Sigmoid colon (tissue), 7 donors: ENCODE measurements around the gene EVA1C. TPM values are rescaled to one million over a fixed set of nuclear protein-coding genes. Genes with fewer than 3 reads are reported as not detected.
A peak's percentile ranks its signal among the peaks of the same experiment; 100 is the strongest.
"Not testable (repeated sequence)": the region's sequence is repeated elsewhere in the genome, so short reads cannot be mapped to it uniquely, and the experiment has no call there.

Source experiments
- DNase-seq: peaks from one replicate; pipeline ENCODE4 v3.0.0-alpha.2; 2019
- H3K27ac ChIP-seq, 4 donors: fragments of 200-600 bp; sonication (generic); one replicate each; pipeline ENCODE4 v1.5.1; 2016 to 2019; ENCODE audit warnings: mild to moderate bottlenecking in 1 of 4
- H3K27me3 ChIP-seq, 3 donors: fragments of 200-600 bp; sonication (generic); one replicate each; pipeline ENCODE4 v1.5.1; 2019; ENCODE audit warnings: mild to moderate bottlenecking in 1 of 3
- H3K36me3 ChIP-seq, 4 donors: fragments of 200-600 bp; sonication (generic); one replicate each; pipeline ENCODE4 v1.5.1; 2016 to 2019
- H3K4me1 ChIP-seq, 4 donors: fragments of 200-600 bp; sonication (generic); one replicate each; pipeline ENCODE4 v1.5.1; 2017 to 2019
- H3K4me3 ChIP-seq, 4 donors: fragments of 200-600 bp; sonication (generic); one replicate each; pipeline ENCODE4 v1.5.1; 2017 to 2019; ENCODE audit warnings: mild to moderate bottlenecking in 2 of 4, moderate library complexity in 1 of 4
- H3K9me3 ChIP-seq, 4 donors: fragments of 200-600 bp in 3 of 4; sonication (generic) in 3 of 4; one replicate each; pipeline versions ENCODE4 v1.5.1 to v1.6.1; 2013 to 2019
- CTCF ChIP-seq, 4 experiments: fragments of 450-650 bp in 3 of 4; fragments of 200-600 bp in 1 of 4; IDR thresholded peaks; one replicate each; pipeline ENCODE4 v1.5.1; 2016 to 2019; ENCODE audit warnings: antibody characterized with exemption in 4 of 4, mild to moderate bottlenecking in 3 of 4, moderate library complexity in 2 of 4
- EP300 ChIP-seq, 4 donors: sonication (generic); formaldehyde crosslinking; IDR thresholded peaks; one replicate each; pipeline ENCODE4 v1.6.1; 2017; ENCODE audit warnings: antibody characterized with exemption in 4 of 4
- POLR2A ChIP-seq, 2 donors: fragments of 450-650 bp; IDR thresholded peaks; one replicate each; pipeline ENCODE4 v1.6.1; 2016; ENCODE audit warnings: antibody characterized with exemption in 2 of 2, mild to moderate bottlenecking in 2 of 2, moderate library complexity in 2 of 2
- POLR2AphosphoS5 ChIP-seq, 4 donors: sonication (generic); formaldehyde crosslinking; IDR thresholded peaks; one replicate each; pipeline ENCODE4 v1.6.1; 2017; ENCODE audit warnings: antibody characterized with exemption in 4 of 4
- WGBS, 2 donors: extraction: QIAGEN DNeasy Blood & Tissue Kit; methylation state at CpG; one replicate each; pipeline ENCODE4 v1.1.7; 2013; 5-methylcytosine and 5-hydroxymethylcytosine counted together
- intact Hi-C: fragments of 100-400 bp; cut with DNase I; formaldehyde crosslinking; loops from one replicate; pipeline ENCODE4 v1.15.1; 2023
- polyA plus RNA-seq, 3 donors: library from polyadenylated mRNA; stranded (reverse); fragments of 200-250 nt; gene quantifications; one replicate each; pipeline ENCODE4 v1.2.3, GENCODE V29; 2013
- total RNA-seq, 4 donors: library from RNA; depleted of rRNA; stranded (reverse); fragments of >200 nt; gene quantifications; one replicate each; pipeline ENCODE4 v1.1.0, GENCODE V29; 2016
- donor health status: healthy with polysubstance abuse.
- donor health status: Bipolar disorder and iron deficiency.
- donor health status: healthy.

Gene EVA1C
- total and polyA plus RNA-seq, 7 donors, result 3.5 to 53.8 (median 32.1) TPM

GRCh38 chr21:32499249-32500055 lies 86.9 kb downstream of the EVA1C start:
- H3K36me3 ChIP-seq, result peaks cover 7 to 45% (median 15%) of the 10 kb centered on the region in 4 donors
- 69 to 75% methylated on average over 14 of the region's 14 CpGs for WGBS, 2 donors
- peak overlapping the region in 2 of 4 donors; percentile 35 to 36 for H3K27ac ChIP-seq
- H3K4me3 ChIP-seq, result no peak overlapping the region
- peak; percentile 49 for DNase-seq
- intact Hi-C loops, result no loop called here
- H3K27me3 ChIP-seq, result no peaks in the 10 kb centered on the region
- TF ChIP-seq POLR2A (IDR thresholded peaks at IDR 0.05) (no peak), CTCF (IDR thresholded peaks at IDR 0.05) (no peak), EP300 (IDR thresholded peaks at IDR 0.05) (no peak), POLR2AphosphoS5 (IDR thresholded peaks at IDR 0.05) (peak in 1 of 4 donors; percentile 19)
- H3K9me3 ChIP-seq, result no peaks in the 10 kb centered on the region
- peaks cover 0 to 12% (median 10%) of the 10 kb centered on the region in 4 donors for H3K4me1 ChIP-seq

- intact Hi-C loops, H3K27ac ChIP-seq, H3K9me3 ChIP-seq, H3K4me3 ChIP-seq, DNase-seq, H3K27me3 ChIP-seq: not testable (repeated sequence)
- WGBS, 2 donors, result 96 to 98% methylated on average over 7 of the region's 7 CpGs
- Histone ChIP-seq H3K4me1 (peaks cover 0 to 12% (median 10%) of the 10 kb centered on the region in 4 donors), H3K36me3 (peaks cover 7 to 70% (median 25%) of the 10 kb centered on the region in 4 donors)
These were observed 91.1 kb downstream of the EVA1C start for GRCh38 chr21:32503641-32504040.

- WGBS, 2 donors, result 91 to 92% methylated on average over 3 of the region's 3 CpGs
- H3K36me3 ChIP-seq, result peaks cover 7 to 81% (median 25%) of the 10 kb centered on the region in 4 donors
- H3K9me3 ChIP-seq, H3K4me3 ChIP-seq, H3K4me1 ChIP-seq, intact Hi-C loops, H3K27me3 ChIP-seq, H3K27ac ChIP-seq: not testable (repeated sequence)
- DNase-seq, result peak; percentile 28
These were observed 93.3 kb downstream of the EVA1C start for GRCh38 chr21:32505767-32506166.

- H3K4me1 ChIP-seq, H3K27ac ChIP-seq, H3K4me3 ChIP-seq, H3K9me3 ChIP-seq, H3K27me3 ChIP-seq, intact Hi-C loops: not testable (repeated sequence)
- H3K36me3 ChIP-seq, result peaks cover 7 to 82% (median 25%) of the 10 kb centered on the region in 4 donors
- peak; percentile 35 for DNase-seq
- WGBS, 2 donors, result 90 to 92% methylated on average over 7 of the region's 7 CpGs
These were observed 94.0 kb downstream of the EVA1C start for GRCh38 chr21:32506411-32506965.

- no peak for TF ChIP-seq CTCF (IDR thresholded peaks at IDR 0.05)
- no peak for TF ChIP-seq POLR2AphosphoS5 (IDR thresholded peaks at IDR 0.05)
- TF ChIP-seq POLR2A (IDR thresholded peaks at IDR 0.05), result no peak
- TF ChIP-seq EP300 (IDR thresholded peaks at IDR 0.05), result no peak
- intact Hi-C loops, result no loop called here
- Histone ChIP-seq H3K4me1 (no peaks in the 10 kb centered on the region), H3K36me3 (peaks cover 7 to 73% (median 25%) of the 10 kb centered on the region in 4 donors), H3K4me3 (no peak overlapping the region), H3K27me3 (no peaks in the 10 kb centered on the region), H3K9me3 (no peaks in the 10 kb centered on the region), H3K27ac (no peak overlapping the region)
- 92 to 95% methylated on average over 16 of the region's 16 CpGs for WGBS, 2 donors
- peak; percentile 30 for DNase-seq
These were observed 94.9 kb downstream of the EVA1C start for GRCh38 chr21:32507342-32507919.

GRCh38 chr21:32508036-32508435 lies 95.5 kb downstream of the EVA1C start:
- intact Hi-C loops, H3K27me3 ChIP-seq, H3K4me1 ChIP-seq, H3K4me3 ChIP-seq, H3K27ac ChIP-seq, H3K9me3 ChIP-seq: not testable (repeated sequence)
- DNase-seq, result peak; percentile 53
- H3K36me3 ChIP-seq, result peaks cover under 1 to 67% (median 22%) of the 10 kb centered on the region in 4 donors
- WGBS, 2 donors, result 80 to 85% methylated on average over 4 of the region's 4 CpGs
